Activated CD4-positive, alpha-beta T cell treated with anti-CD3 and anti-CD28 coated beads, Interleukin-2, amount 50 U/mL, for 24 hours (primary cell): ENCODE results near the gene TBC1D30.

Source experiments
- DNase-seq, 2 donors: peaks; one replicate each; pipeline ENCODE4 v3.0.0-alpha.2; 2020; ENCODE audit warnings: low read depth in 1 of 2, low spot score in 1 of 2

Gene TBC1D30

DNA sequence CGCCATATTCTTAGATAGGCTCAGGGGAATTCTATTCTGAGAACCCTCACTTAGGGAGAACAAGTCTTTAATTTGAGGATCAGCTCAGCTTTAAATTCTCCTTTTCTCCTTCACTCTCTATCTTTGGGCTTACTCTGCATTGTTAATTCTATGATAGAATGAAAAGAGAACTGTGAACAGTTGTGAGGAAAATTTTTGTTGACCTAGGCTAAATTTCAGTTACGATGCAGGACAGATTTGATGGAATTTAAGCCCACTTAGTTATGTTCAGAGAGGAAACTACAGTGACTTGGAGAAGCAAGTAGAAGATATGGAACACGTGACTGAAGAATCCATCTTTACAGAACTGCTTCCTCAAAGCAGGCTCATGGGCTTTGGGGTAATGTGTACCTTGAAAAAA lies 82.7 kb downstream of the TBC1D30 start:
- no peak for DNase-seq

DNA sequence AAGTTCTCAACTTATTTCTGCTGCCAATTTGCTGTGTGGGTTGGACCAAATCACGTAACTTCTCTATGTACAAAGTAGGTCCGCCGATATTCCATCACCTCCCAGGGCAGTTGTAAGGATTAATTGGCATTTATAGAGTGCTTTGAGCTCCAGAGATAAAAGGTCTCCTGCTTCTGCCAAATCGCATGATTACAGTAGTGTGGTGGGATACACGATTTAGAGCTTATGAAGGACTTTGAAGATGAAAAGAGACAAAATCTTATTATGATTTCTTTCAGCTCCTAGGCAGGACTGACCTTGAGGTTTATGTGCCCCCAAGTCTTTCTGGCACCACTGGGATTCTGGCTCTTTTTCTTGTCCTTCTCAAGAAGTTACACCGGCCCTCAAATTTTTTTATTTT lies 84.7 kb downstream of the TBC1D30 start:
- DNase-seq, result no peak

DNA sequence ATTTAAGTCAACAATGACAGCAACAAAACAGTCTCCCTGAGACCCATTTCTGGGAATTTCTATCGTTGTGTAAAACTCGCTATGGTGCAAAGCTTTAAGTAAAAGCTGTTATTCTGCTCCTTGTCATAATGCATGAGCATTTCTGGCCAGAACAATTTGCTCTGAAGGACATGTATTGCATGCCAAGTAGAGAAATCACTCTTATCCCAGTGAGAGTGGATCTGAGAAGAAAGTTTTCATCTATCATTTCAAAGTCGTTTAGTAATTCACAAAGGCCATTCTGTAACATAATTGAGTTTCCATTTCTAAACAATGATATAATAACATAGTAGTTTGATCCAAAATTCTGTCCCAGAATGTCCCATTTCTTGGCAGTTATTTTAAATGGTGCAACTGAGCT lies 86.6 kb downstream of the TBC1D30 start:
- DNase-seq, result no peak

DNA sequence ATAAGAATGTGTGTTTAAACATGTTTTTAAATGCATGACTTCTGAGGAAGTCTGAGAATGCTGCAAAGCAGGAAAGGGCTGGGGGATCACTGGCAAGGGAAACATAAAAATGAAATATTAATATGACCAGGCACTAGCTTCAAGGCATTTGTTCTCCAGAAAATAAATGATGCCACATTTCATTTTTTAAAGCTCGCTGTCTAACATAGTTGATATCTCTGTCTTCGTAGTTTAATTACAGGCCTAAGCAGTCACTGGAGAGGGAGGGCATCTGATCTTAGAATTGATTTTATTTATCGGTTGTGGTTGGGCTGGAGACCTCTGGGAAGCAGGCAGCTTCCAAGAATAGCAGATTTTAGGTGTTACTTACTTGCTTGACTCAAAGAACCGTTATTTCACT lies 87.5 kb downstream of the TBC1D30 start:
- no peak for DNase-seq

DNA sequence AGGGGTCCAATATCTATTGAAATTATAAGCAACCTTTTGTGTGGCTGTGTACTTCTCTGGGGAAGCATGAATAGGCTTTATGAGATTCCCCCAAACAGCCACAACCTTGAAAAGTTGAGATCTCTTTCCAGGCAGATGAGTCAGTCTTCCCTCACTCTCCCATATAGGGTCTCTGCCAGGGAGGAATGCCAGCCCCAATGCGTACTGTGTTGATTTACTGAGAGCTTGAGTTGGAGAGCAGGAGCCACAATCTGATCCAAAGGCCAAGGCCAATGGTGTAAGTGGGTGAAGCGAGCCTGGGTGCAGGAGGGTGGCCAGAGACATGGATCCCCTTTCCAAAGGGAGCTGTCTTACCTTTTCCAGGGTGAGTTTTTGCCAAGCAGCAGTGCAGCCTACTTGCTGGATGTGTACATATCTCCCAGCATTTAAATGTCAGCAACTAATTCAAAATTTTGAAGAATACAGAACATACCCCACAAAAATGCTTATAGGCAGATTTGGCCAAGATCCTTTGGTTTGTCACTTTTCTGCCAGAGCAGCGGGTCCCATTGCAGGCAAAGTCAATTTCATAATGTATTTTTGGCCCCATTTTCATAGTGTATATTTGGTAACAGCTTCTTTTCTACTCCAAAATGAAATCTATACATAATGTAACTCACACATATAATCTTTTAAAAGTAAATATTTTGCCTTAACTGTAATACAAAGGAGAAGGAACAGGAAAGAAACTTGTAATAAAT lies 88.2 kb downstream of the TBC1D30 start:
- no peak for DNase-seq

DNA sequence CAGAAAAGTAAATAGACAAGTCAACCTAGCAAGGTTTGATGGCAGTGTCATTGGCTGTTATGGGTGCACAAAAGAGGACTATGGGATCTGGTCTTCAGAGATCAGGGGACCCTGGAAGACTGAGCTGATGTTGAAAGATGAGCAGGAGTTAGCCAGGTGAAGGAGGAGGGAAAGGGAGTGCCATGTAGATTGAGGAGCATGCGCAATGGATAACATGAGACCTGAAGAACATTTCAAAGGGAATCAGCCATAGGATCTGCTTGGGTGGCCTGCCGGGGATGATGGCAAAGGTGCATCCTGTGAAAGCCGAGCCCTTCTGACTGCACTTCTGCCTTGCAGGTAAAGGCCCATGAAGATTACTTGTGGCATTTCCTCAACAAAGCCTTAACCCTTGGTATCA lies 90.8 kb downstream of the TBC1D30 start:
- DNase-seq, result no peak

DNA sequence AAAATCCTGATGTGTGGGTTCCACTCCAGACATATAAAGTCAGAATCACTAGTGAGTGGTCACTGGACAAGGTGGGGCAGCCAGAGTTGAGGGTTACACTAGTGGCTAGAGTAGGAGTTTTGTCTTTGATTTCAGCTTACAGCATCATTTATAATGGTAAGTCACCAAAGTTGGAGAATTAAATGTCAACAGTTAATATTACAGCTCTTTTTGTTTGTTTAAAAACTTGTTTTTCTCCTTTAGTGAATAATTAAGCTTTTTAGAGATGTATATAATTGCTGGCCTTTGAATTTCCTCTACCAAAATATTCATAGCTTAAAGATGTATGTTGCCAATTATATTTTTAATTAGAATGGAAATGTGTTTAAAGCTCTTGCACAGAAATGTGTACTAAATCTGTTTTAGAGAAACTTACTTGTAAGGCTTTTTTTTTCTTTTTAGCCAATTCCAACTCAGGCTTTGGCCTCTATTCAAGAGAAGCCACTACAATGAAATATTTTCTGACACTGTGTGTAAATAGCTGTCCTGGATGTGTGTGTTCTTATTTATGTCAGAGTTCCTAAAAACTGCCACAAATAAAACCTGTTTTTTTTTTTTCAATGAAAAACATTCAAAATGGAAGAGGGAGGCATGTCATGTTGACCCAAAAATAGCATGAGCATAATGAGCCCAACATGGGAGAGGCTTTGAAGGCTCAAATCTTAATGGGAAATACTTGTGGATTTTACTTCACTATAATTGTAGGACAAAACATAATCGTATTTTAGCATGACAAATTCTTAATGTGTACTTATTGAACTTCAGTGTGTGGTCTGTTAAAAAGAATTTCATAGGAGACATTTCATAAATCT lies 92.2 kb downstream of the TBC1D30 start:
- no peak for DNase-seq

DNA sequence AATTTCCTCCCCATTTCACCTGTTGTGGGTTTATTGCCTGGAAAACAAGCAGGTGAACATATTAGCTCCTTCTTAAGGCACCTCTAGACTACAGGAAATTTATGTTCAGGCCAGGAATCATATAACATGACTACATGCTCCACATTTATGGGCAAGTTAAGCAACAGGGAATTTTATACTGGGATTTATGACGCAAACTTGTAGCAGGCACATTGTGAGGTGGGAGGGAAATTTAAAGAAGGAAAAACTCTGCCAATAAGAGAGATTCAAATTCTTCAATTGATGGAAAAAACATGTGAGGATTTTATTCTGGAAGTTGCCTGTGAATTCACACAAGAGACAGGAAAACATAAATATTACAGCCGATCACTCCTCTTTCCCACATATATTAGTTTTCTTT lies 93.9 kb downstream of the TBC1D30 start:
- DNase-seq, result no peak

DNA sequence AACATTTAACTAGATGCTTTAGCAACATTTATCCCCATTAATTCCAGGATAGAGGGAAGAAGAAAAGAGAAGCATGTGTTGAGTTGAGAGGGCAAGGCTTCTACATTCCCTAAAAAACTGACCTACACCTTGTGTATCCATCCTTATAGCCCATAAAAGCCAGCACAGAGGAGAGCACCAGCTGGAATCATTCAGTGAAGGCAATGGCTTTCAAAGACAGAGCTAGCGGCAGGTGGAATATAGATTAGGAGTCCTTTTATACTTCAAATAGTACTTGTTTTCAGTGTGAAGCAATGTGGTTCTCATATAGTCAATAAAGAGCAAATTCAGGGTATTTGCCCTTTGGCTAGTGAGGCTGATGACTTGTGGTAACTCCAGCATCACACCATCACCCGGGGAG lies 94.4 kb downstream of the TBC1D30 start:
- DNase-seq, result no peak

DNA sequence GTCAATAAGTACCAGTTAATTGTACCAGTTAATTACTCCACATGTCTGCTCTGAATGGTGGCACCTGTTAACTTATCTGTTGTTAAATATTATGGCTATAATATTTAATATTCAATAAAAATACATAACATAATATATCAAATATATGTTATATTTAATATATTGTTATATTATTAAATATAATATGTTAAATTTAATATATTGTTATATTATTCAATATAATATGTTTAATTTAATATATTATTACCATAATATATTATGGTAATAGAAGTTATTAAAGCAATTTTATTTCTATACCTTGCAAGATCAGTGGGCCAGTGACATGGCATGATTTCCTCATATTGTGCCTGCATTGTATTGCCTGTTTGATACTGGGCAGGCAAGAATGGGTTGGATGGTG lies 98.4 kb downstream of the TBC1D30 start:
- DNase-seq, result no peak

DNA sequence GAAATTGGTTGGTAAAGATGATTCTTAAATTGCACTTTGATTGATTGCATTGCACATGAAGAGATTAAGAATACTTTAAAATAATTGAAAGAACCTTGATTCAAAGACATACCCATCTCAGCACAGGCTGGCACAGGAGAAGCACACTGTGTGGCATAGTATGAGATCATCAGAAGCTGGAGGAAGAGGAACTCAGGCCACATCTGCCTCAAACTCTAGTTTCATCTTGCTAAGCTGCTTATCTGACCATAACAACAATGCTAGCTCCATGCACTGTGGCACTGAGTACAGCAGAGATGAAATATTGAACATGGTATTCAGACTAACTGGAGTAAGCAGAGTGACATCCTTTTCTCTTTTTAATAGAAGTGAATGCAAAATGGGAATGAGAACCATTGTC lies 99.1 kb downstream of the TBC1D30 start:
- DNase-seq, result no peak
